Right lobe of liver (tissue), 6 donors: ENCODE results near the gene ZIC4. TPM values are rescaled to one million over a fixed set of nuclear protein-coding genes. Genes with fewer than 3 reads are reported as not detected.

ENCODE experiments used
- ATAC-seq, 4 donors: fragments of 200-7000 bp; cut with Tn5 transposase; one replicate each; pipeline ENCODE4 v1.9.1; 2020; ENCODE audit warnings: mild to moderate bottlenecking in 4 of 4, moderate library complexity in 4 of 4
- DNase-seq, 3 donors: peaks; one replicate each; pipeline ENCODE4 v3.0.0-alpha.2; 2020
- H3K27ac ChIP-seq, 3 donors: fragments of 200-600 bp; one replicate each; pipeline ENCODE4 v1.8.0; 2022
- H3K27me3 ChIP-seq, 2 donors: fragments of 200-600 bp; one replicate each; pipeline ENCODE4 v1.8.0; 2022
- H3K36me3 ChIP-seq, 4 donors: fragments of 200-600 bp; sonication (generic) in 1 of 4; one replicate each; pipeline versions ENCODE4 v1.5.1 to v1.8.0; 2017 to 2022; ENCODE audit warnings: control low read depth in 1 of 4
- H3K4me1 ChIP-seq, 4 donors: fragments of 200-600 bp; sonication (generic) in 1 of 4; one replicate each; pipeline versions ENCODE4 v1.5.1 to v1.8.0; 2017 to 2022; ENCODE audit warnings: control low read depth in 1 of 4
- H3K4me3 ChIP-seq, 3 donors: fragments of 200-600 bp; one replicate each; pipeline ENCODE4 v1.8.0; 2022
- H3K9me3 ChIP-seq, 4 donors: fragments of 200-600 bp; sonication (generic) in 1 of 4; one replicate each; pipeline versions ENCODE4 v1.5.1 to v1.8.0; 2017 to 2022; ENCODE audit warnings: control low read depth in 1 of 4
- CTCF ChIP-seq, 4 donors: fragments of 200-600 bp in 3 of 4; fragments of 450-650 bp in 1 of 4; IDR thresholded peaks; one replicate each; pipeline versions ENCODE4 v1.5.1 to v1.8.0; 2016 to 2022; ENCODE audit warnings: antibody characterized with exemption in 4 of 4, mild to moderate bottlenecking in 2 of 4
- POLR2A ChIP-seq: fragments of 450-650 bp; IDR thresholded peaks from one replicate; pipeline ENCODE4 v1.6.1; 2017; ENCODE audit warnings: antibody characterized with exemption, mild to moderate bottlenecking
- WGBS: methylation state at CpG from one replicate; pipeline ENCODE4 v1.1.6; 2018; ENCODE audit warnings: low coverage, low lambda C conversion rate; ENCODE audit not compliant: insufficient coverage; ENCODE audit errors: missing lambda C conversion rate; 5-methylcytosine and 5-hydroxymethylcytosine counted together
- intact Hi-C, 2 donors: fragments of 100-400 bp; cut with DNase I; formaldehyde crosslinking; loops; one replicate each; pipeline versions ENCODE4 v1.11.2 to v1.14.1; 2022
- total RNA-seq, 6 experiments: library from RNA; depleted of rRNA in 2 of 6; stranded (reverse); fragments of >200 nt in 2 of 6; fragmentation: NEBNext Ultra II Directional in 3 of 6; extraction: Animal tissue kit (Norgen Biotek cat#: 25700) in 3 of 6; gene quantifications; one replicate each; pipeline versions ENCODE4 v1.1.0 to v1.2.4, GENCODE V29; 2016 to 2023
- donor health status: DM: no; HTN: yes; CAD: no.
- donor health status: DM: no; HTN: no; CAD: no.
- donor health status: DM: no; HTN: no; CAD: no.
- donor health status: DM: no; HTN: yes; CAD: no.
- donor health status: DM: no; HTN: yes; CAD: no.

The ZIC4 gene
- total RNA-seq, 6 experiments from 2014 or later: 0.04 to 0.28 (median 0.12) TPM; not detected in 3

GRCh38 chr3:147371140-147371539 lies 35.2 kb downstream of the ZIC4 start:
- no peak for DNase-seq
- TF ChIP-seq POLR2A (no peak), CTCF (IDR thresholded peaks at IDR 0.05) (no peak)

DNA sequence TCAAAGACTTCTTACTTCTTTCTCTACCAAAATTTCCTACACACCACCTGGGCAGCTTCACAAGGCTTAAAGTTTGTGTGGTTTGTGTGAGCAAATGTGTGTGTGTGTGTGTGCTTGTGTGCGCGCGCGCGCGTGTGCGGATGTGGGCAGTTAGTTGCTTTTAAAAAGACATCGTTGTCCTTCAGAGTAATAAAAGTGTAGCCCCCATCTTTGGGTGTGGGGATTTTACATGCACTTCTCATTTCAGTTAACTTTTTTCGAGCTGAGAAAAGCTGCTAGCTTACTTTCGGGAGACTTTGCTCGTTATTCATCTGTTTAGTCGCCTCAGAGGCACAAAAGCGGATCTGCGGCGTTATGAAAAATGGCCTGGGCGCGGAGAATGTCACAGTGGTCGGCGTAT lies 36.0 kb downstream of the ZIC4 start:
- DNase-seq (no peak), ATAC-seq (no peak)
- 5% methylated on average over 19 of the region's 19 CpGs for WGBS
- Histone ChIP-seq H3K4me1 (no peaks in the 10 kb centered on the region), H3K4me3 (no peak overlapping the region), H3K9me3 (no peaks in the 10 kb centered on the region), H3K36me3 (no peaks in the 10 kb centered on the region), H3K27ac (no peak overlapping the region), H3K27me3 (peaks cover 13 to 70% of the 10 kb centered on the region in 2 donors)
- no peak for TF ChIP-seq POLR2A
- TF ChIP-seq CTCF (IDR thresholded peaks at IDR 0.05): no peak
- intact Hi-C loops: no loop called here

More at GRCh38 chr3:147371140-147371539, 35.2 kb downstream of the ZIC4 start:
- H3K36me3 ChIP-seq: no peaks in the 10 kb centered on the region
- H3K4me1 ChIP-seq: no peaks in the 10 kb centered on the region
- no peak overlapping the region for H3K4me3 ChIP-seq
- H3K27ac ChIP-seq: no peak overlapping the region
- ATAC-seq: no peak
- H3K9me3 ChIP-seq: no peaks in the 10 kb centered on the region
- intact Hi-C loops: no loop called here
- H3K27me3 ChIP-seq: peaks cover 13 to 64% of the 10 kb centered on the region in 2 donors
- 8% methylated on average over 11 of the region's 12 CpGs for WGBS

- no peak for DNase-seq
- H3K4me1 ChIP-seq: no peaks in the 10 kb centered on the region
- no peak for ATAC-seq
- TF ChIP-seq CTCF (IDR thresholded peaks at IDR 0.05) (no peak), POLR2A (no peak)
- no peak overlapping the region for H3K4me3 ChIP-seq
- no peaks in the 10 kb centered on the region for H3K36me3 ChIP-seq
- peaks cover 13 to 71% of the 10 kb centered on the region in 2 donors for H3K27me3 ChIP-seq
- WGBS: 2% methylated on average over 18 of the region's 18 CpGs
- H3K27ac ChIP-seq: no peak overlapping the region
- intact Hi-C loops: no loop called here
- H3K9me3 ChIP-seq: no peaks in the 10 kb centered on the region
Measured at GRCh38 chr3:147369661-147370123, 36.7 kb downstream of the ZIC4 start.

DNA sequence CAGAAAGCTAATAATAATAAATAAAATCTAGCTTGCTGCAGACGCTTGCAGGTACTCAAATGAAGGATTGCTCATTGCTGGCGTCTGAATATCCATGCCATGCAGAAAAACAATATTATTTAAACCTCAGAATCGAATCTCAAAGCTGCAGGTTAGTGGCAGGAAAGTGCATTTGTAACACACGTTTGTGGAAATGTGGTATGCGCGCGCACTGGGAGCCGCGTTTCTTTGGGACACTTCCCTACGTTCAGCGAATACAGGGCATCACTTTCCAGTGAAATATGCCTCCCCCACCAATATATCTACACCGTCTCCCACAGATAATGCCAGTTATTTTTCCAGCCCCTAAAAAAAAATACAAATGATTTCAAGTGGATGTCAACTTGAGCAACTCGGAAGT lies 37.1 kb downstream of the ZIC4 start:
- no peak overlapping the region for H3K27ac ChIP-seq
- WGBS: 3% methylated on average over 13 of the region's 13 CpGs
- intact Hi-C loops: no loop called here
- H3K9me3 ChIP-seq: no peaks in the 10 kb centered on the region
- ATAC-seq (no peak), DNase-seq (no peak)
- no peak overlapping the region for H3K4me3 ChIP-seq
- no peaks in the 10 kb centered on the region for H3K4me1 ChIP-seq
- TF ChIP-seq CTCF (IDR thresholded peaks at IDR 0.05) (no peak), POLR2A (no peak)
- H3K27me3 ChIP-seq: peaks cover 13 to 74% of the 10 kb centered on the region in 2 donors
- no peaks in the 10 kb centered on the region for H3K36me3 ChIP-seq
